T-helper 2 cell (primary cell): ENCODE results near the gene FAS.

Experiments used
- DNase-seq, 5 experiments: peaks; one replicate each; pipeline versions ENCODE4 v3.0.0 to v3.0.0-alpha.2; 2012 to 2022

Gene FAS

DNA sequence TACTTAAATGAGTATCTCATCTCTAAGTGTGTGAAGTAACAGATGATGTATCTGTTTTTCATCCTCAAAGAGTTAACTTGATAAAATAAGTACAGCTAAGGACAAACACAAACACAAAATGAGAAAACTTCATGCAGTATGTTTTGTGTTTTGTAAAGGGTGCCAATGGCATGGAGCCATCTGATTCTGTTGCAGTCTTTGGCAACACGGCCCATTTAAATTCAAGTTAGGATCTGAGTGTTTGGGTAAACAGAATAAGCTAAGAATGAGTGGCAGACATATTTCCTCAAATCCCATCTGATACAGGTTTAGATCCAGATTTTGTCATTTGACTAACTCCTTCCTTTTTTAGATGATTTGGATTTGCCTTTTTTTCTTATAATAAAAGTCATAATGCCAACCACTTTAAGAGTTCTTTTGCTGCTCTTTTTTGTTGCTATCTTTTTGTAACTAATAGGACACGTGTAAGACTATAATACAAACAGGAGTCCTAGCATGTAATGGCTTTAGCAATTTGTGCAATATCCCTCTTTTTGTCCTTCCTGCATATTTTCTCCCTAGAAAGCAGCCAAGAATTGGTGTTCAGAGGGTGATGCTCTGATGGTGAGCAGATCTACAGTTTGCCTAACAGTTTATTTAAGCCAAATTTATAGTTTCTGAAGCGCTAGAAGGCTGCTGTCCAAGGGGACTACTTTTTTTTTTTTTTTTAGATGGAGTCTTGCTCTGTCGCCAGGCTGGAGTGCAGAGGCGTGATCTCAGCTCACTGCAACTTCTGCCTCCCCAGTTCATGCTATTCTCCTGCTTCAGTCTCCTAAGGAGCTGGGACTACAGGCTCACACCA, 19.2 kb upstream of the FAS start:
- DNase-seq = no peak

DNA sequence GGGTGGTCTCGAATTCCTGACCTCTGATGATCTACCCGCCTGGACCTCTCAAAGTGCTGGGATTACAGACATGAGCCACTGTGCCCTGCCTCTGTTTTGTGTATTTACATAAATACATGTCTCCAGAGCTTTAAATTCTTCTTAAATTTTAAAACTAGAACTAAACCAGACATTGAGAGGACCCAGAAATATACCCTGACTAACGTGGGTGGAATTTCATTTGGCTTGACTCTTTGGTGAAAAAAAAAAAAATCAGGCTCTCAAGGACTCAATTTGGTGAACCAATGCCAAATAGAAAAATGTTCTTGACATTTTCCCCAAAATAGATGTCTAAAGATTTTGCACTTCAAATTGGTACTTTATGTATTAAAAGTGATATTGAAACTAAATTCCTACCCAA, 16.6 kb upstream of the FAS start:
- DNase-seq = no peak

DNA sequence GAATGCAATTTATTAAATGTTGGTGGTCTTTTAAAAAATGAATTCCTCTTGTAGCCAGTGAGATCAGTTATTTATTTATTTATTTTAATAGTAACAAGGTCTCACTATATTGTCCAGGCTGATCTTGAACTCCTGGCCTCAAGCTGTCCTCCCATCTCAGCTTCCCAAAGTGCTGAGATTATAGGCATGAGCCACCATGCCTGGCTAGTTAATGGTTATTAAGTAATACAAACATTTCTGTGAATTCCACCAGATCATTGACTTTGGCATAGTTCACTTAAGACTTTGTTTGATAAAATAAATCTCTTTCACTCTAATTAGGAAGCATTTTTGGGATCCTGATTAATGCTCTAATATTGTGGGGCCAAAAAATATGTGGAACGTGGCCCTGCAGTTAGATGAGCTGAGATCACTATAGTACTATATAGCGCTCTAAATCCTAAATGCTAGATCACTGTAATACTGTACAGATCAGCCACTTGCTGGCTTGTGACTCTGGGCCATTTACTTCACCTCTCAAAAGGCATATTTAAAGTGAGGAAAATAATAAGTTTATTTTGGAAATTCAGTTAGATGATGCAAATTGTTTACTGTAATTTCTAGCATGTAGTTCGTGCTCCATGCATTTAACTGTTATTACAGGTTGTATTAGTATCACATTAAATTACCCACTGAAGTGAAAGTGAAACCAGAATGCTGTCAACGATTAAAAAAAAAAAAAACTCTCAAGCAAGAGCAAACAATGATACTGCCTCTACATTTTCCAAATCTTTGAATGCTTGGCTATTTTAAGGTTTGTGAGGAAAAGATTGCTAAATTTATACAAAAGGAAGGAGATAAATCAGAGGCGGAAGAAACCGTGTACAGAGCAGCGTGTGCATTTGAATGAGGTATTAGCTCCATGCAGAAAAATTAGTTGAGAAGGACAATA, 15.9 kb upstream of the FAS start:
- DNase-seq = peak in 1 of 5 experiments; percentile 60

GRCh38 chr10:88975377-88975720, 15.2 kb upstream of the FAS start:
- no peak for DNase-seq

DNA sequence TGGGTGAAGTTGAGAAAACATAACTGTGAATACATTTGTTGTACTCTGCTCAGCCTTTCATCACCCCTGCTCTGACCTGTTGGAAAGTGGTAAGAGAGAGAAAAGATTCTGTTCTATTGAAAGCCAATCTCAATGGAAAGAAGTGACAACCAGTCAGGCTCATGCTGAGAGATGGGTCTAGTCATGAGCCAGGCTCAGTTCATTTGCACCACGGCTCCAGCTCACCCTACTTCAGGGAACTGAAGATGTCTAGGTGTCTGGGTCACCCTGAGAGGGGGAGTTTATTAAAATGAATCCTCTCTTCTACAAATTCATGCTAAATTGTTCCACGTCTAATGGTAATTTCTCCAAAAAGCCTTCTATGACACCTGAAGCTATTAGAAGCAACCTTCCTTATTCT, 12.1 kb upstream of the FAS start:
- DNase-seq = no peak

DNA sequence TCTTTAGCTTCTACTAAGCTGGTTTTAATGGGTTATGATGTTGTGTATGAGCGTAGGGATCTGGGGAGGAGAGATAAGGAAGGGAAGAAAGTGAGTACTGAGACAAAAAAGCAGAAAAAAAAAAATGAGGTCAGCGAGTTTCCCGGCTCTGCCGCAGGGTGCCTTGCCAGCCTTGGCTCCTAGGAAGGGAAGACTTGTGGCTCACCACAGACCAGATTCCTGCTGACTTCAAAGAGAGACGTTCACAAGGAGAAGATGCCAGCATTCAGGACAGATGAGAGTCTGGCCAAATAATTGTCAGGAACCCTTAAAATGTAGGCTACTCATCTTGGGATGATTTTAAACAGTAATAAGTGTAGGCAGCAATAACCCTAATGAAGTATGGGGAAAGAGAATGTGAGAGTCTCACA, 11.4 kb upstream of the FAS start:
- DNase-seq = no peak

GRCh38 chr10:88979603-88980002, 11.0 kb upstream of the FAS start:
- no peak for DNase-seq

- DNase-seq = no peak
Measured at GRCh38 chr10:88980247-88980646, 10.4 kb upstream of the FAS start.

- no peak for DNase-seq
Measured at GRCh38 chr10:88980800-88981199, 9.8 kb upstream of the FAS start.

DNA sequence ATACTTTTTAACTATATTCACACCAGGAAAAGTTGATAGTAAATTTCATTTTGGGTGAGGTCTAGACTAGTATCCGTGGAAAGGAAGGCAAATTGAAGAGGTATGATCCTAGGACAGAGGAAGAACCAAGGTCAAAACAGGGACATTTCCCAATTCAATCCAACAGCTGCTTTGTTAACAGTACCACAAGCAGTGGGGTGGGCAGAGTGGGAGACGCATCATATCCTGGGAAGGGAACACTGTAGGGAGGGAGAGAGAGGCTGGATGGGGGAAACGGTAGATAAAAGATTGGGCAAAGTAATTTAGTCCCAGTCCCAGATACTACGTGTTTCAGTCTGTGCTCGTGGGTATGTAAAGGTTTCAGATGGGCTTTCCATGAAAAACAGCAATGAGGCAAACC, 9.2 kb upstream of the FAS start:
- DNase-seq = no peak

DNA sequence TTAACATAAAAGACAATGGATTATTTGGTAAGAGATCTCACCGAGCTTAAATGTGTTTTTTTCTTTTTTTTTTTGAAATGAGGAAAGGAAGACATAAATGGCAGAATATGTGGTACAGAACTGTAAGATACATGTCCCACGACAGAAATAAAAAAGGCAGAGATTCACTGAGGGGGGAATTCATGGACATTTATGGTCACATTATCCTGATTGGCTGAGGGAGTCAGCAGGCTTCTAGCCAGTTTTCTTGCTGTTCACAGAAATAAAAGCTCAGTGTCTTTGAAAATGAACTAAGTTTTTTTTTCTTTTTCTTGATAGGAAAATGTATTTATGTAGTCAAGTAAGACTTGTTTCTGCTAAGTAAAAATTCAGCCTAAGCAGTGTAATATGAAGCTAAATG, 8.2 kb upstream of the FAS start:
- DNase-seq = no peak

DNA sequence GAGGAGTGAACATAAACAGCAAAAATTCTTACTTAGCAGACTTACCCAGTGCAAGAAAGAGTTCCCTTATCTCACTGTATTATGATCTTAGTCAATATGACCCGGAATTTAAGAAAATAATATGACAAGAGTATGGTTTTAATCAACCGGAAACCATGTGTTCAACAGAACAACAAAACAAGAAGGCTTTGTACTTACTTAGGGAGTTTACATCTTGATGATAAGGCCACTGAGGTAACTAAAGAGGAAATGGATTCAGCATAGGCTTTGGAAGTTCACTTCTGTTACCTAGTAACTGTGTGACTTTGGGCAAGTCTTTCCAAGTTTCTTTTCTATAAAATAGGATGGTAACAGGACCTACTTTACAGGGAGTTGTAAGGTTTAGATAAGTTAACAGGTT, 7.4 kb upstream of the FAS start:
- peak in 1 of 5 experiments; percentile 84 for DNase-seq

GRCh38 chr10:88983939-88984338, 6.7 kb upstream of the FAS start:
- DNase-seq = no peak

- no peak for DNase-seq
Measured at GRCh38 chr10:88984525-88984924, 6.1 kb upstream of the FAS start.

DNA sequence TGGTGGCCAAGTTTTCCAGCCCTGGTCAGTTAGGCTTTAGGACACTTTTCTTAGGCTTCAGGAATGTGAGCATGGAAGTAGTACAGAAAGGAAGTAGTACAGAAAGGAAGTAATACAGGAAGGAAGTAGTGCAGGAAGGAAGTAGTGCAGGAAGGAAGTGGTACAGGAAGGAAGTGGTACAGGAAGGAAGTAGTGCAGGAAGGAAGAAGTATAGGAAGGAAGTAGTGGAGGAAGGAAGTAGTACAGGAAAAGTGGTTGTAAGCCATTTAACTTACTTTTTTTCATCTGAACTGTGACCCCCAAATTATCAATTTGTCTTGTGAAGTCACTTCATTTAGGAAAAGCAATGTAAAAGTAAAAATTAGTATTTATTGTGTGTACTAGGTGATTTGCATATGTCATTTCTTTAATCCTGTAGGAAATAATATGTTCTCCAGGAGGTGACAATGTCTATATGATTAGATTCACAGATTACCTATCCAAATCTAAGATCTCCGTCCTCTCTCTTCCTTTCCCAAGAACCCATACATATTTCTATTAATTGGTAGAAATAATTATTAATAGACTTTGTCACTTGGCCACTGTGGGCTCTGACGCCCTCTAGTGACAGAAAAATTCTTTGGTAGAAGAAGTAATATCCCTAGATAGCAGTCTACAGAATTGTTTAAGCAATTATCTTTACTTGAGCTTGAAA, 3.9 kb upstream of the FAS start:
- DNase-seq = peak in 2 of 5 experiments; percentile 25 to 48

DNA sequence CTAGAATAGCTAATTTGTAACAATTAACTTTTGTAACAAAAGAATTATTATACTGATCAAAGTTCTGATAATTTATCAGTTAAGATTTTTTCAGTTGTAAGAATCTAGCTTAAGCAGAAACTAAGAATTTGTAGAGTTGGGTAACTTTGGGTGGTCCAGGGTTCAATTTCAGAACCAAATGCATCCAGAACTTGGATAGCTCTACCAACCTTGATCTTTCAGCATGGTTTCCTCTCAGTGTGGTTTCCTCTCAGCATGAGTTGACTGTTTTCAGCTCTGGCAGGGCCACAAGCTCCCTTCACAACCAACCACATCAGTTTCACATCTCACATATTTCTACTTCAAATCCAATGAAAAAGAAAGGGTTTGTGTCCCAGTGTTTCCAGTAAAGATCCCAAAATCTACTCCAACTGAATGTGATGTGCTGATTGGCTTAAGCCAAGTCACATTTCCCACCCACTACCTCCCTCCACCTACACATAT, 3.3 kb upstream of the FAS start:
- peak in 1 of 5 experiments; percentile 92 for DNase-seq

DNA sequence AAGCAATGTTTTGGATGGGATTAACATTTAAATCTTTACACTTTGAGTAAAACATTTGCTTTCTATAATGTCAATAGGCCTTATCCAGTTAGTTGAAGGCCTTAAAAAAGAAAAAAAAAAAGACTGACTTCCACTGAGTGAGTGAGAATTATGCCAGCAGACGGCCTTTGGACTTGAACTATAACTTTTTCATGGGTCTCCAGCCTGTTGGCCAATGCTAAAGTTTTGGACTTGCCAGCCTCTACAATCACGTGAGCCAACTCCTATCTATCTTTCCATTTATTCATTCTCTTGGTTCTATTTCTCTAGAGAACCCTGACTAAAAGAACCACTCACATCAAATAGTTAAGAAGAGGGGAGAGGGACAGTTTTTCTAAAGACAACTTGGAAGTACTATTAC, 2.8 kb upstream of the FAS start:
- DNase-seq = no peak

- DNase-seq = no peak
Measured at GRCh38 chr10:88989423-88989822, 1.2 kb upstream of the FAS start.

GRCh38 chr10:88989824-88990383, 694 bp upstream of the FAS start:
- DNase-seq = peak in 1 of 5 experiments; percentile 28

DNA sequence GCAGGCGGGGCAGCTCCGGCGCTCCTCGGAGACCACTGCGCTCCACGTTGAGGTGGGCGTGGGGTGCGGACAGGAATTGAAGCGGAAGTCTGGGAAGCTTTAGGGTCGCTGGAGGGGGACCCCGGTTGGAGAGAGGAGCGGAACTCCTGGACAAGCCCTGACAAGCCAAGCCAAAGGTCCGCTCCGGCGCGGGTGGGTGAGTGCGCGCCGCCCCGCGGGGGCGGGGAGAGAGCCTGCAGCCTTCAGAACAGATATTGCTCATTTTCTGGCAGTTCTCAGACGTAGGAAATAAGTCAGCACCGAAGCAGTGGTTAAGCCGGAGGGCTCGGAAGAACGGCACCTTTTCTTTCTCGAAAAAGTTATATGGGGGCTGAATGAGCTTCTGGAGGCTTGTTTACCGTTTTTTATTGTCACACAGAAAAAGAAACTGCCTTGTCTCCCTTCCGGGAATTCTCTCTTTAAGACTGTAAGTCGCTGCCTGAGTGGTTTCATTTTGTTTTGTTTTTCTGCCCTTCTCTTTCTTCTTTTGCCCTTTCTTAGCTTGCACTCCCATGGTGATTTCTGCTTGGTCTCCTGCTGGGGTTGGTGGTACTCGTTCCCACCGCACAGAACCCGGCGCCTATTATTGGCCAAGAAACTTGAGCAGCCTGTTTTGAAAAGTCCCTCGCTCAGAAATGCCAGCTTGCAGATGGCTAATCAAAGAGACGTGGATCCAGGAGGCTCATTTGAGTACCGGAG, 732 bp downstream of the FAS start:
- peak; percentile 17 to 80 (median 57) for DNase-seq

- DNase-seq = peak in 1 of 5 experiments; percentile 82
Measured at GRCh38 chr10:88991899-88992320, 1.3 kb downstream of the FAS start.
